Heart left ventricle (tissue), 16 donors: Measurements from ENCODE around the gene EIF4E1B. TPM values are rescaled to one million over a fixed set of nuclear protein-coding genes. Genes with fewer than 3 reads are reported as not detected.

Source experiments
- ATAC-seq, 4 donors: fragments of 200-7000 bp; cut with Tn5 transposase; one replicate each; pipeline ENCODE4 v1.9.1; 2020 to 2022; ENCODE audit warnings: moderate library complexity in 4 of 4, mild to moderate bottlenecking in 3 of 4, moderate number of reproducible peaks in 1 of 4
- DNase-seq, 5 donors: peaks; one replicate each; pipeline ENCODE4 v3.0.0-alpha.2; 2020
- H3K27ac ChIP-seq, 12 donors: fragments of 200-600 bp; sonication (generic) in 4 of 12; one replicate each; pipeline versions ENCODE4 v1.5.0 to v1.8.0; 2016 to 2022; ENCODE audit warnings: mild to moderate bottlenecking in 2 of 12
- H3K27me3 ChIP-seq, 9 donors: fragments of 200-600 bp; sonication (generic) in 2 of 9; one replicate each; pipeline versions ENCODE4 v1.5.1 to v1.8.0; 2016 to 2022; ENCODE audit warnings: mild to moderate bottlenecking in 3 of 9
- H3K36me3 ChIP-seq, 9 donors: fragments of 200-600 bp; sonication (generic) in 2 of 9; one replicate each; pipeline versions ENCODE4 v1.5.0 to v1.8.0; 2018 to 2022; ENCODE audit warnings: mild to moderate bottlenecking in 2 of 9
- H3K4me1 ChIP-seq, 12 donors: fragments of 200-600 bp; sonication (generic) in 4 of 12; one replicate each; pipeline versions ENCODE4 v1.5.0 to v1.8.0; 2016 to 2022; ENCODE audit warnings: mild to moderate bottlenecking in 3 of 12
- H3K4me3 ChIP-seq, 12 donors: fragments of 200-600 bp; sonication (generic) in 4 of 12; one replicate each; pipeline versions ENCODE4 v1.5.0 to v1.8.0; 2017 to 2022; ENCODE audit warnings: mild to moderate bottlenecking in 9 of 12, moderate library complexity in 4 of 12
- H3K9me3 ChIP-seq, 12 donors: fragments of 200-600 bp; sonication (generic) in 4 of 12; one replicate each; pipeline versions ENCODE4 v1.5.0 to v1.8.0; 2016 to 2022; ENCODE audit warnings: mild to moderate bottlenecking in 1 of 12
- POLR2A ChIP-seq, 2 donors: fragments of 450-650 bp; IDR thresholded peaks; one replicate each; pipeline ENCODE4 v1.6.1; 2017; ENCODE audit warnings: antibody characterized with exemption in 2 of 2, mild to moderate bottlenecking in 2 of 2, moderate library complexity in 2 of 2
- WGBS, 4 donors: extraction: QIAGEN DNeasy Blood & Tissue Kit in 2 of 4; methylation state at CpG; one replicate each; pipeline versions ENCODE4 v1.1.5 to v1.1.7; 2013 to 2018; 5-methylcytosine and 5-hydroxymethylcytosine counted together
- intact Hi-C, 10 donors: fragments of 100-400 bp; cut with DNase I; formaldehyde crosslinking; loops; one replicate each; pipeline versions ENCODE4 v1.11.1 to v1.14.2; 2022
- polyA plus RNA-seq, 2 donors: library from polyadenylated mRNA; stranded (reverse); fragments of 200-250 nt; gene quantifications; one replicate each; pipeline ENCODE4 v1.2.3, GENCODE V29; 2013
- total RNA-seq, 9 donors: library from RNA; depleted of rRNA in 2 of 9; stranded (reverse); fragments of >200 nt in 2 of 9; fragmentation: NEBNext Ultra II Directional in 3 of 9; extraction: Animal tissue kit (Norgen Biotek cat#: 25700) in 3 of 9; gene quantifications; one replicate each; pipeline versions ENCODE4 v1.1.0 to v1.2.4, GENCODE V29; 2016 to 2023
- TF ChIP-seq, protein P1 (sequence below), 12 donors: fragments of 200-600 bp; sonication (generic) in 4 of 12; IDR thresholded peaks; one replicate each; pipeline versions ENCODE4 v1.5.0 to v1.8.0; 2018 to 2022; ENCODE audit warnings: antibody characterized with exemption in 12 of 12, mild to moderate bottlenecking in 5 of 12
- donor health status: ischemic (EF 13 %, LVEDD 7.1; RV severe dilation, severe dysfunction).
- donor health status: healthy with polysubstance abuse.
- donor health status: DM: no; HTN: yes; CAD: no.
- donor health status: DM: no; HTN: no; CAD: no.
- donor health status: ischemic (EF 25% LVEDD 6.9; RV normal size, moderate dysfunction).
- donor health status: ischemic (EF 25% LVEDD 5.7; RV mildly dilated, moderate dysfunction).
- donor health status: healthy.
- donor health status: DM: yes; HTN: yes; CAD: no.
- donor health status: ischemic (EF 35%, LVEDD 5.7; RV mildly dilated, moderate dysfunction).
- donor health status: nonischemic (EF 11% LVEDD 7.7; RV severe dilation, severe dysfunction).
- donor health status: DM: yes; HTN: yes; CAD: no.
- donor health status: PGD.
- donor health status: ischemic (EF 29% LVEDD 5.4; RV normal size, mild dysfunction).
- donor health status: nonischemic (EF 23%, LVEDD 6.1; RV moderate dilation, normal function).

The EIF4E1B gene
- total and polyA plus RNA-seq, 11 donors = not detected

DNA sequence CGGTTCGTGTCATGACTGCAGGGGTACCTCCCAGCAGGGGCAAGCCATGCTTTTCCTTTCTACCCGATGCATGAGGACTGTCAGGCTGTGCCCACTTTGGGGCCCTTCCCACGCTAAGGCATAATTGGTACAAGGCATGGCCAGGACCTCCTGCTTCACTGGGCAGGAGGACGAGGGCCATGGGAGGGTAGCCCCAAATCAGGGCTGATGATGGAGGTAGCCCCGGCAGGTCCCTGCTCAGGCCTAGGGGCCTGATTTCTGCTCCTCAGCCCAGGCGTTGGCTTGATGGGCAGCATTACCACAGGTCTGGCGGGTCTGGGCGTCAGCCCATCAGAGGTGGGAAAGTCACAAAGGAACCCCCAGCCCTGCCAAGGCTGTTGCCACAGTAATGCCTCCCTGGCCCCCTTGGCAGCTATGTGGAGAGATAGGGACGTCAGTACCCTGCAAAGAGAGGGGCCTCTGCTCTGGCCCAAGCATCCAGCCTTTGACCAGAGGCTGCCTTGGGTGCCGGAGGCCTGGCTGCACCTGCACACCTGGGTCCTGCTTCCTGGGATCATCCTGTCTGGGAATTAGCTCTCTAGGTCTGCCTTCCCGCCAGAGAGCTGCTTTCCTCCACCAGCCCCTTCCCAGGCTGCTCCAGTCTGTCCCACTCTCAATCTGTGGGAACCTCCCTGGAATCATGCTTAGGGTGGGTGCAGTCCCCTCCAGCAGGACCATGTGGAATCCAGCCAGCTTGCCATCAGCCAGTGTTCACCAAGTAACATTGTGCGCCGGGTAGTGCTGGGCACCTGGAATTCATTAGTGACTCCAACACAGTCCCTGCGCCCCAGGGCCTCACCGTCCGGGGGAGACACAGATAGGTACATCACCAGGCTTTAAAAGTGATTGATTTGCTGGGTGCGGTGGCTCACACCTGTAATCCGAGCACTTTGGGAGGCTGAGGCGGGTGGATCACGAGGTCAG, 32.2 kb downstream of the EIF4E1B start:
- ATAC-seq (no peak), DNase-seq (peak in 2 of 5 donors; percentile 13 to 60)
- intact Hi-C loops = loop anchor here in 6 of 10 donors (5.0 to 10.0 kb wide), 4 partner anchors 152 to 450 kb away; partner anchors contain the start of gene UNC5A (in 1 of the 6)
- H3K36me3 ChIP-seq = peaks cover 0 to 3% (median under 1%) of the 10 kb centered on the region in 9 donors
- 83 to 94% (median 87%) methylated on average over 16 to 21 of the region's 21 CpGs for WGBS, 4 donors
- H3K4me1 ChIP-seq = peaks cover 0 to 30% (median 12%) of the 10 kb centered on the region in 12 donors
- no peak overlapping the region for H3K27ac ChIP-seq
- no peaks in the 10 kb centered on the region for H3K9me3 ChIP-seq
- peaks cover 0 to 41% (median 14%) of the 10 kb centered on the region in 9 donors for H3K27me3 ChIP-seq
- no peak overlapping the region for H3K4me3 ChIP-seq
- TF ChIP-seq, protein P1, sequence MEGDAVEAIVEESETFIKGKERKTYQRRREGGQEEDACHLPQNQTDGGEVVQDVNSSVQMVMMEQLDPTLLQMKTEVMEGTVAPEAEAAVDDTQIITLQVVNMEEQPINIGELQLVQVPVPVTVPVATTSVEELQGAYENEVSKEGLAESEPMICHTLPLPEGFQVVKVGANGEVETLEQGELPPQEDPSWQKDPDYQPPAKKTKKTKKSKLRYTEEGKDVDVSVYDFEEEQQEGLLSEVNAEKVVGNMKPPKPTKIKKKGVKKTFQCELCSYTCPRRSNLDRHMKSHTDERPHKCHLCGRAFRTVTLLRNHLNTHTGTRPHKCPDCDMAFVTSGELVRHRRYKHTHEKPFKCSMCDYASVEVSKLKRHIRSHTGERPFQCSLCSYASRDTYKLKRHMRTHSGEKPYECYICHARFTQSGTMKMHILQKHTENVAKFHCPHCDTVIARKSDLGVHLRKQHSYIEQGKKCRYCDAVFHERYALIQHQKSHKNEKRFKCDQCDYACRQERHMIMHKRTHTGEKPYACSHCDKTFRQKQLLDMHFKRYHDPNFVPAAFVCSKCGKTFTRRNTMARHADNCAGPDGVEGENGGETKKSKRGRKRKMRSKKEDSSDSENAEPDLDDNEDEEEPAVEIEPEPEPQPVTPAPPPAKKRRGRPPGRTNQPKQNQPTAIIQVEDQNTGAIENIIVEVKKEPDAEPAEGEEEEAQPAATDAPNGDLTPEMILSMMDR (IDR thresholded peaks at IDR 0.05) = no peak
- no peak for TF ChIP-seq POLR2A (IDR thresholded peaks at IDR 0.05)

- Histone ChIP-seq H3K36me3 (no peaks in the 10 kb centered on the region), H3K4me1 (peaks cover 0 to 20% (median 8%) of the 10 kb centered on the region in 12 donors), H3K9me3 (no peaks in the 10 kb centered on the region), H3K4me3 (no peak overlapping the region), H3K27ac (no peak overlapping the region), H3K27me3 (peaks cover 0 to 50% (median 15%) of the 10 kb centered on the region in 9 donors)
- ATAC-seq = no peak
- intact Hi-C loops = loop anchor here in 6 of 10 donors (5.0 to 10.0 kb wide), 4 partner anchors 151 to 449 kb away; partner anchors contain the start of gene UNC5A (in 1 of the 6)
- DNase-seq = peak in 1 of 5 donors; percentile 20
- TF ChIP-seq POLR2A (IDR thresholded peaks at IDR 0.05) = no peak
- TF ChIP-seq, protein P1 (IDR thresholded peaks at IDR 0.05) = no peak
- WGBS, 4 donors = 85 to 93% (median 86%) methylated on average over 10 of the region's 10 CpGs
Observed at GRCh38 chr5:176663566-176663965, 33.1 kb downstream of the EIF4E1B start.

DNA sequence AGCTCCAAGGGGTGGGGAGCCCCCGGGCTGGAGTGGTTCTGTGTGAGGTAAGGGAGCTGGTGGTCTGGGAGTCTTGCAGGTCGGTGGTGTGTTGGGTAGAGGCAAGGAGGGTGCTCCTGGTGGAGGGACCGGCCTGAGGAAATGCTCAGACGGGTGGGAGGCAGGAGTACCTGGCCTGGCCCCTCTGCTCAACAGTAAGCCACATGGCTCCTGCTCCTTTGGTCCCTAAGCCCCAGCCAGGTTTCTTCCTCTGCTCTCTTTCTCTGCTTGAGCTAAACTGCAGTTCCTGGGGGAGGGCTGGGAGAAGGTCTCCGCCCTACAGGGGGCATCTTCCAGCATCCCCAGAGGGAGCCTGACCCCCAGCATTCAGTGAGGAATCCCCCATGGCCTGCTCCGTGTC, 34.0 kb downstream of the EIF4E1B start:
- no peak overlapping the region for H3K4me3 ChIP-seq
- DNase-seq (peak in 2 of 5 donors; percentile 8 to 50), ATAC-seq (no peak)
- TF ChIP-seq, protein P1 (IDR thresholded peaks at IDR 0.05) = no peak
- TF ChIP-seq POLR2A (IDR thresholded peaks at IDR 0.05) = no peak
- H3K36me3 ChIP-seq = no peaks in the 10 kb centered on the region
- peaks cover 0 to 58% (median 15%) of the 10 kb centered on the region in 9 donors for H3K27me3 ChIP-seq
- intact Hi-C loops = loop anchor here in 6 of 10 donors (5.0 to 10.0 kb wide), 4 partner anchors 150 to 448 kb away; partner anchors contain the start of gene UNC5A (in 1 of the 6)
- H3K4me1 ChIP-seq = peaks cover 0 to 11% (median under 1%) of the 10 kb centered on the region in 12 donors
- WGBS, 4 donors = 27 to 34% (median 30%) methylated on average over 5 to 6 of the region's 6 CpGs
- H3K9me3 ChIP-seq = no peaks in the 10 kb centered on the region
- H3K27ac ChIP-seq = no peak overlapping the region

DNA sequence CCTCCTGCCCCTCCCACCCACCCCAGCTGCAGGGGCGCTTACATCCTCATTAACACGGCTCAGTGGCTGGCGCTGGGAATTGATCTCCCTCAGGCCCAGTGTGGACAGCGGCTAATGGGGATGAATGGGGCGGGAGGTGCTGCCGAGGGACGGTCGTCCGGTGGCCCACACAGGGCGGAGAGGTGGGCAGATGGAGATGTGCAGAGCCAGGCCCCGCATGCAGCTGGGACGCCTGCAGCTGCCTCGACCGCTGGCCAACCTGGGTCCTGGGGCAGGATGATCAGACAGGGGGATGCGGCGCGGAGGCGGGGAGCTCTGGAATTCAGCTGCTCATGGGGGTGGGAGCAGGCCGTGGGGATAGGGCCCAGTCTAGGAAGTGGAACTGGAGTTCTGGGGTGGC, 34.4 kb downstream of the EIF4E1B start:
- DNase-seq (peak in 2 of 5 donors; percentile 18 to 57), ATAC-seq (no peak)
- TF ChIP-seq, protein P1 (IDR thresholded peaks at IDR 0.05) = no peak
- TF ChIP-seq POLR2A (IDR thresholded peaks at IDR 0.05) = no peak
- H3K9me3 ChIP-seq = no peaks in the 10 kb centered on the region
- H3K36me3 ChIP-seq = no peaks in the 10 kb centered on the region
- H3K4me3 ChIP-seq = no peak overlapping the region
- intact Hi-C loops = loop anchor here in 6 of 10 donors (5.0 to 10.0 kb wide), 4 partner anchors 150 to 447 kb away; partner anchors contain the start of gene UNC5A (in 1 of the 6)
- no peak overlapping the region for H3K27ac ChIP-seq
- H3K4me1 ChIP-seq = peaks cover 0 to 10% (median under 1%) of the 10 kb centered on the region in 12 donors
- WGBS, 4 donors = 22 to 37% (median 27%) methylated on average over 6 to 19 of the region's 19 CpGs
- H3K27me3 ChIP-seq = peaks cover 0 to 60% (median 17%) of the 10 kb centered on the region in 9 donors
